Neuronal stem cell (in vitro differentiated cells): ENCODE measurements around the gene CD84.
"Not testable (repeated sequence)": the region's sequence is repeated elsewhere in the genome, so short reads cannot be mapped to it uniquely, and the experiment has no call there.

Experiments used
- DNase-seq: peaks from one replicate; pipeline ENCODE4 v3.0.0-alpha.2; 2013; ENCODE audit warnings: low spot score
- H2AFZ ChIP-seq: one replicate; pipeline ENCODE4 v1.6.1; 2013; ENCODE audit warnings: mild to moderate bottlenecking, low read length, inconsistent platforms
- H2AK5ac ChIP-seq: 2 replicates; pipeline ENCODE4 v1.6.1; 2013; ENCODE audit warnings: low read depth, mild to moderate bottlenecking, inconsistent platforms, low read length, moderate library complexity, mixed read lengths
- H2BK120ac ChIP-seq: 2 replicates; pipeline ENCODE4 v1.6.1; 2013; ENCODE audit warnings: low read depth, mild to moderate bottlenecking, inconsistent platforms, low read length, moderate library complexity, mixed read lengths
- H2BK12ac ChIP-seq: one replicate; pipeline ENCODE4 v1.6.1; 2013; ENCODE audit warnings: low read length, inconsistent platforms
- H2BK15ac ChIP-seq: 2 replicates; pipeline ENCODE4 v1.6.1; 2013; ENCODE audit warnings: mild to moderate bottlenecking, low read length, inconsistent platforms, mixed read lengths
- H2BK5ac ChIP-seq: one replicate; pipeline ENCODE4 v1.6.1; 2013; ENCODE audit warnings: inconsistent platforms, mild to moderate bottlenecking, low read length, moderate library complexity
- H3K14ac ChIP-seq: one replicate; pipeline ENCODE4 v1.6.1; 2013; ENCODE audit warnings: low read length, inconsistent platforms
- H3K18ac ChIP-seq: 2 replicates; pipeline ENCODE4 v1.6.1; 2013; ENCODE audit warnings: low read length, inconsistent platforms
- H3K23ac ChIP-seq: 2 replicates; pipeline ENCODE4 v1.6.1; 2013; ENCODE audit warnings: low read depth, mild to moderate bottlenecking, mixed read lengths, low read length, inconsistent platforms; ENCODE audit not compliant: poor library complexity
- H3K27ac ChIP-seq: replicated peaks from 3 replicates; pipeline ENCODE4 v1.5.1; 2013; ENCODE audit warnings: low read length, inconsistent platforms
- H3K27me3 ChIP-seq, 3 experiments: 2 replicates each; pipeline ENCODE4 v1.6.1; 2013; ENCODE audit warnings: low read length in 3 of 3, mild to moderate bottlenecking in 2 of 3, inconsistent platforms in 1 of 3, low read depth in 1 of 3, mixed read lengths in 1 of 3, moderate library complexity in 1 of 3; ENCODE audit not compliant: control insufficient read depth in 3 of 3, insufficient read depth in 3 of 3
- H3K36me3 ChIP-seq, 2 donors: replicated peaks in 1 of 2; 2 replicates each; pipeline ENCODE4 v1.6.1; 2013; ENCODE audit warnings: low read length in 2 of 2; ENCODE audit not compliant: control insufficient read depth in 2 of 2, insufficient read depth in 2 of 2
- H3K4ac ChIP-seq: 2 replicates; pipeline ENCODE4 v1.6.1; 2013; ENCODE audit warnings: inconsistent platforms, mild to moderate bottlenecking, low read length, moderate library complexity
- H3K4me1 ChIP-seq, 2 donors: 1 replicate in 1 of 2; 2 replicates in 1 of 2; pipeline ENCODE4 v1.6.1; 2013; ENCODE audit warnings: low read length in 2 of 2, low read depth in 1 of 2; ENCODE audit not compliant: control insufficient read depth in 2 of 2, insufficient read depth in 1 of 2
- H3K4me2 ChIP-seq: one replicate; pipeline ENCODE4 v1.6.1; 2013; ENCODE audit warnings: mild to moderate bottlenecking, low read length, inconsistent platforms; ENCODE audit not compliant: insufficient read depth, poor library complexity, severe bottlenecking
- H3K4me3 ChIP-seq, 2 donors: 2 replicates each; pipeline ENCODE4 v1.5.1; 2013; ENCODE audit warnings: low read length in 2 of 2, mild to moderate bottlenecking in 2 of 2, inconsistent platforms in 1 of 2, moderate library complexity in 1 of 2
- H3K79me1 ChIP-seq: one replicate; pipeline ENCODE4 v1.6.1; 2013; ENCODE audit warnings: low read depth, mild to moderate bottlenecking, inconsistent platforms, low read length, moderate library complexity
- H3K9ac ChIP-seq: one replicate; pipeline ENCODE4 v1.6.1; 2013; ENCODE audit warnings: mild to moderate bottlenecking, low read depth, low read length, inconsistent platforms; ENCODE audit not compliant: poor library complexity
- H3K9me3 ChIP-seq, 2 donors: replicated peaks in 1 of 2; 2 replicates each; pipeline versions ENCODE3 to v1.6.1; 2013; ENCODE audit warnings: low read length in 2 of 2, mild to moderate bottlenecking in 2 of 2, inconsistent platforms in 1 of 2, low read depth in 1 of 2, mixed read lengths in 1 of 2, moderate library complexity in 1 of 2; ENCODE audit not compliant: control insufficient read depth in 2 of 2, insufficient read depth in 1 of 2
- H4K8ac ChIP-seq: one replicate; pipeline ENCODE4 v1.6.1; 2013; ENCODE audit warnings: low read depth, mild to moderate bottlenecking, inconsistent platforms, low read length, moderate library complexity
- H4K91ac ChIP-seq: one replicate; pipeline ENCODE4 v1.6.1; 2013; ENCODE audit warnings: low read length, low read depth, mild to moderate bottlenecking, inconsistent platforms; ENCODE audit not compliant: poor library complexity
- WGBS, 2 donors: extraction: QIAGEN DNeasy Blood & Tissue Kit; methylation state at CpG; one replicate each; pipeline ENCODE4 v1.1.7; 2013; ENCODE audit warnings: missing lambda C conversion rate in 2 of 2, mixed read lengths in 1 of 2; ENCODE audit not compliant: insufficient read length in 2 of 2, insufficient replicate concordance in 1 of 2; ENCODE audit errors: extremely low coverage in 2 of 2; 5-methylcytosine and 5-hydroxymethylcytosine counted together

CD84 gene

GRCh38 chr1:160537714-160538665 lies 41.3 kb downstream of the CD84 start:
- no peak for DNase-seq
- Histone ChIP-seq H2AK5ac (no peak overlapping the region), H3K18ac (no peak overlapping the region), H3K36me3 (no peaks in the 10 kb centered on the region), H2BK15ac (no peak overlapping the region), H3K27me3 (no peaks in the 10 kb centered on the region), H3K23ac (no peak overlapping the region), H3K4me3 (no peak overlapping the region), H4K8ac (no peak overlapping the region), H2BK12ac (no peak overlapping the region), H3K4ac (no peak overlapping the region), H3K27ac (no peak overlapping the region), H2BK5ac (no peak overlapping the region), H3K4me2 (no peak overlapping the region), H3K14ac (no peak overlapping the region), H3K79me1 (no peaks in the 10 kb centered on the region), H2BK120ac (no peak overlapping the region), H3K9ac (no peak overlapping the region), H4K91ac (no peak overlapping the region), H3K4me1 (no peaks in the 10 kb centered on the region), H2AFZ (no peak overlapping the region), H3K9me3 (peaks cover 0 to 4% of the 10 kb centered on the region in 2 donors)
- WGBS, 2 donors: no CpG with 5 or more reads among the region's 8 CpGs

- Histone ChIP-seq H4K91ac (no peak overlapping the region), H4K8ac (no peak overlapping the region), H3K79me1 (peaks cover 2% of the 10 kb centered on the region), H3K4me1 (no peaks in the 10 kb centered on the region), H3K4me3 (no peak overlapping the region), H2BK15ac (no peak overlapping the region), H2BK12ac (no peak overlapping the region), H2BK5ac (no peak overlapping the region), H2AFZ (no peak overlapping the region), H3K18ac (no peak overlapping the region), H3K9me3 (peaks cover 0 to 4% of the 10 kb centered on the region in 2 donors), H3K4ac (no peak overlapping the region), H3K9ac (no peak overlapping the region), H3K23ac (no peak overlapping the region), H3K4me2 (no peak overlapping the region), H3K27ac (no peak overlapping the region), H3K36me3 (no peaks in the 10 kb centered on the region), H2BK120ac (no peak overlapping the region), H3K14ac (no peak overlapping the region), H2AK5ac (no peak overlapping the region), H3K27me3 (no peaks in the 10 kb centered on the region)
- WGBS, 2 donors: no CpG with 5 or more reads among the region's 3 CpGs
- no peak for DNase-seq
These were observed 44.3 kb downstream of the CD84 start for GRCh38 chr1:160534823-160535605.

- not testable (repeated sequence) for H3K36me3 ChIP-seq, H2BK120ac ChIP-seq, H3K18ac ChIP-seq, H3K4me3 ChIP-seq, H4K8ac ChIP-seq, H3K27ac ChIP-seq, H3K9ac ChIP-seq, H3K14ac ChIP-seq, H2BK5ac ChIP-seq, H2BK12ac ChIP-seq, H3K4me2 ChIP-seq, H3K23ac ChIP-seq, H4K91ac ChIP-seq, DNase-seq, H3K79me1 ChIP-seq, H3K27me3 ChIP-seq, H3K4me1 ChIP-seq, H2AFZ ChIP-seq, H2BK15ac ChIP-seq, H3K9me3 ChIP-seq, H3K4ac ChIP-seq, H2AK5ac ChIP-seq
- no CpG with 5 or more reads among the region's 5 CpGs for WGBS, 2 donors
These were observed 46.8 kb downstream of the CD84 start for GRCh38 chr1:160532557-160532813.

- not testable (repeated sequence) for H2AFZ ChIP-seq, H4K8ac ChIP-seq, H3K9ac ChIP-seq, H3K4me1 ChIP-seq, H3K27me3 ChIP-seq, H2AK5ac ChIP-seq, H2BK5ac ChIP-seq, H3K36me3 ChIP-seq, H3K9me3 ChIP-seq, H3K4me2 ChIP-seq, H2BK120ac ChIP-seq, H2BK15ac ChIP-seq, H4K91ac ChIP-seq, H2BK12ac ChIP-seq, H3K14ac ChIP-seq, H3K4me3 ChIP-seq, H3K27ac ChIP-seq, H3K18ac ChIP-seq, H3K79me1 ChIP-seq, H3K23ac ChIP-seq, DNase-seq, H3K4ac ChIP-seq
- no CpG with 5 or more reads among the region's 29 CpGs for WGBS, 2 donors
These were observed 47.3 kb downstream of the CD84 start for GRCh38 chr1:160531809-160532556.
